GM18507 (cell line): Measurements from ENCODE around the gene CDK14.
"Not testable (repeated sequence)": the region's sequence is repeated elsewhere in the genome, so short reads cannot be mapped to it uniquely, and the experiment has no call there.

Source experiments
- DNase-seq: peaks from one replicate; pipeline ENCODE4 v3.0.0; 2011; ENCODE audit warnings: low read depth; ENCODE audit not compliant: insufficient read length; ENCODE audit errors: extremely low spot score
- FAIRE-seq: peaks from 2 replicates; lab custom pipeline; 2011; peaks lifted over from hg19 to GRCh38; lab: Jason Lieb, UNC

Gene CDK14

GRCh38 chr7:90736968-90737939, 141.1 kb downstream of the CDK14 start:
- DNase-seq (peak; percentile 28), FAIRE-seq (peak; percentile 98)

DNA sequence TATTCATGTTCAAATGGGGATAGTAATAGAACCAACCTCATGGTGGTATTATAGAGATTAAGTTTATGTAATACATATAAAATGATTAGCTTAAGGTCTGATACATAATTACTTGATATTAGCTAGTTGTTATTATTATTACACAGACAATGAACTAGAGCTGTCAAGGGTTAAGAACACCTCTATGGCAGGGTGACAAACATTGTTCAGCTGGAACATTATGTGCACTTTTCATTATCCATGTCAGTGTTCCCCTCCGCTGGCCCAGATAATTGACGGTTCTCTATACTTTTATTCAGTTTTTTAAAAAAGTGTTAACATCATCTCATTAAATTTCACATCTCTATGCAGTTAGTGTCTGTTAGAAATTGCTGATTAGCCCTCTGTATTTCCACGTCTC, 142.1 kb downstream of the CDK14 start:
- FAIRE-seq (peak; percentile 5), DNase-seq (no peak)

DNA sequence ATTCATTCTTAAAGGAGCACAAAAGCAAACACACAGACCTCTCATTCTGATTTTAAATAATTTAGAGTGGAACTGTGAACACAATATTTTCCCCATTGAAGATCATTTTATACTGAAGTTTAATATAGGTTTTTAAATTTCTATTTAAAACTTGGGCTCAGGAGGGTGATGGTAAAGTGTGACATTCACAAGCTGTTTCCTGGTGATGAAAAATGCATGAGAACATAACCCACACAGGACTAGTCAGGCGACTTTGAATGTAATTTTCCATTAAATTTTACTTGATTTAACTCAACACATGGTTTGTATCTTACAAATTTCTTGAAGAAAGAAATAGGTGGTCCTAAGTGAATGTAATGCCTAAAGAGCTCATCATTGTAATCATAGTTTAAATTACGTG, 143.6 kb downstream of the CDK14 start:
- FAIRE-seq = no peak

DNA sequence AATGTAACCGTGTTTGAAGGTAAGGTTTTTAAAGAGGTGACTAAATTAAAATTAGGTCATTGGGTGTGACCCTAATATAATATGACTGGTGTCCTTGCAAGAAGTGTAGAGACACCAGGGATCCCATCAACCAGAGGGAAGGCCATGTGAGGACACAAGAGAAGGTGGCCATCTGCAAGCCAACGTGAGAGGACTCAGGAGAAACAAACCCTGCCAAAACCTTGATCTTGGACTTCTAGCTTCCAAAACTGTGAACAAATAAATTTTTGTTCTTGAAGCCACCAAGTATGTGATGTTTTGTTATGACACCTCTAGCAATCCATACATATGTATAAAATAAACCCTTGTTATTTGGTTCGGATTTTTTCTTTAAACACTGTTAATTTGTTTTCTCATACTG, 144.3 kb downstream of the CDK14 start:
- FAIRE-seq (peak; percentile 47), DNase-seq (no peak)

More for the DNA sequence above, 143.6 kb downstream of the CDK14 start:
- no peak for DNase-seq

DNA sequence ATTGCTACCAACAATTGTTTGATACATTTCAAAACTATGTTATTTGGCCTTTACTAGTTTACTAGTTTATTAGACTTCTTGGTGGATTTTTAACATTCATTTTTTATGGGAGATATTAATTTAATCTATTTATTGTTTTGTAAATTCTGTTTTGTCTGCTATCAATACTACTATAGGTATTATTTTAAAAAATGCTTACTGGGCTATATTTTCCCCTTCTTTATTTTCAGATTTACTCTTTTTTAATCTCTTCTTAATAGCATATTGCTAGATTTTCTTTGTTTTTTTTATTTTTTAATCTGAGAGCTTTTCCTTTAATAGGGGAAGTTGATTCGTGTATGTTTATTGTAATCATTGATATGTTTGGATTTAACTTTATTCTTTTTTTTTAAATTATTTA, 147.5 kb downstream of the CDK14 start:
- DNase-seq (no peak), FAIRE-seq (no peak)

DNA sequence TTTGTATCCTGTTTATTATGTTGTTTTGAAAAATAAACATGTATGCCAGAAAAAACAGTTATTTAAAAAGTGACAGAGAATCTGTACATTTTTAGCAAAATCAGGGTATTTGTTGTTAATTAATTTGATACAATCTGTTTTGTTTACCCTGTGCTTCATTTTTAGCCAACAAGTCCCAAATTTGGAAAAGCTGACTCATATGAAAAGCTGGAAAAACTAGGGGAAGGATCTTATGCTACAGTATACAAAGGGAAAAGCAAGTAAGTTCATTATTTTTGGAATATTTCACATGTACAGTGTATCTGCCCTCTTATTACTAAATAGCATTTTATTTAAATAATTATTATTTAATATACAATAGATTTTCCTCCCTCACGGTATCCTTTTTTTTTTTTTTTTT, 151.4 kb downstream of the CDK14 start:
- DNase-seq = no peak
- no peak for FAIRE-seq

DNA sequence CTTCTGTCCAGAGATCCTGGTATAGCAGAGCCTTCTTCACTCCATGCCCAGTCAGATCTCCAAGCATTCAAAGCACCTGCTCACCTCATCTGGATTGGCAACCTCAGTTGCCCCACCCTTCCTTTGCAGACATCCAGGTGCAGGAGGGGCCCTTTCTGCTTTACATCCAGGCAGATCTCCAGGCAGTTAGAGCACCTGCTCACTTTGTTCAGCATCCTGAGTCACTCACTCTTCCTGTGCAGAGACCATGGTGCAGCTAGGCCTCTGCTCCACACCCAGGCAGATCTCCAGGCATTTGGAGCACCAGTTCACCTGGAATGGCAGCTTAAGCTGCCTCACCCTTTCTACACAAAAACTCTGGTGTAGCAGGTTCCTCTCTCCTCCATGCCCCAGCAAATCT, 153.1 kb downstream of the CDK14 start:
- FAIRE-seq (no peak), DNase-seq (no peak)

GRCh38 chr7:90749774-90750173, 153.7 kb downstream of the CDK14 start:
- FAIRE-seq (peak; percentile 70), DNase-seq (no peak)

DNA sequence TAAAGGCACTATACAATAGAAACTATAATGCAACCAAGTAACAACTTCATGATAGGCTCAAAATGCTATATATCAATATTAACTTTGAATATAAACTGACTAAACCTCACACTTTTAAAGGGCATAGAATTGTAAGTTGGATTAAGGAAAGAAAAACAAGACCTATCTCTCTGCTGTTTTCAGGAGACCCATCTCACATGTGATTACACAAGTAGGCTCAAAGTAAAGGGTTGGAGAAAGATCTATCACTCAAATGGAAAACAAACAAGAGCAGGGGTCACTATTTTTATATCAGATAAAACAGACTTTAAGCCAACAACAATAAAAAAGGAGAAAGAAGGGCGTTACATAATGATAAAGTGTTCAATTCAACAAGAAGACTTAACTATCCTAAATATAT, 155.5 kb downstream of the CDK14 start:
- no peak for DNase-seq
- FAIRE-seq = peak; percentile 51

GRCh38 chr7:90752051-90752450, 155.9 kb downstream of the CDK14 start:
- no peak for FAIRE-seq
- DNase-seq = no peak

GRCh38 chr7:90755041-90755440, 158.9 kb downstream of the CDK14 start:
- FAIRE-seq (no peak), DNase-seq (no peak)

DNA sequence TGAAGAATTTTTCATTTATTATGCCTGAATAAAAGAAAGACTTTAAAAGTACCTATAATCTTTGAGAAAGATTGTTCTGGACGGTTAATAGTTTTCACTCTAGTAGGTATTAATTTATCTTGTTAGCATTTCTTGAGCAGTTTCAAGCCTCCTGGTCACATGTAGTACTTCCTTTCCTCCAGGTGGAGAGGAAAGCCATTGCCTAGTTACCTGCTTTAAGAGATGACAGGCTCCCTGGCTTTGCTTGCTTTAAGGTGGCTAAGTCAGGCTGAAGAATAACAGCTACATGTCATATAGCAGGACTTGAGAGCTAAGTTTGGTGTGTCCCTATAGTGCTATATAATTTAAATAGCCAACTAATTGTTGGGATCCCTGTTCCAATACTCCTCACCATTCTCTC, 160.2 kb downstream of the CDK14 start:
- no peak for DNase-seq
- FAIRE-seq = no peak

GRCh38 chr7:90757565-90757950, 161.4 kb downstream of the CDK14 start:
- FAIRE-seq = peak; percentile 67
- not testable (repeated sequence) for DNase-seq

- no peak for DNase-seq
- FAIRE-seq = no peak
Measured at GRCh38 chr7:90758933-90759562, 162.9 kb downstream of the CDK14 start.

DNA sequence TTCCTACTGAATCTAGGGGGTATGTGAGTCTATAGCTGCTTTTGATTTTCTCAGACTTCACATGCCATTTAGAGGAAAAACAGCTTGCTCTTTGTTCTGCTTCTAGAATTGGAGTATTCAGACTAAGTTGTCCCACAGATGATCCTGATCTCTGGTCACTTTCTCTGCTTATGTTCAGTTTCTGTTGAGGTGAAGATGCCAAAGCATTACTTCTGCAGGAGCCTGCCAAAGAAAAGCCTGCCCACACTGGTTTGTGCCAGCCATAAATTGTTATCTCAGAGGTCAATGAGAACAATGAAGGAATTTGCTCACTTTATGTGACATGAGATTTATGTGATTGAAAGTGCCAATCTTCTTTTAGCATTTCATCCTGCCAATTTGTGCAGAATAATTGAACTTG, 163.6 kb downstream of the CDK14 start:
- FAIRE-seq = no peak

DNA sequence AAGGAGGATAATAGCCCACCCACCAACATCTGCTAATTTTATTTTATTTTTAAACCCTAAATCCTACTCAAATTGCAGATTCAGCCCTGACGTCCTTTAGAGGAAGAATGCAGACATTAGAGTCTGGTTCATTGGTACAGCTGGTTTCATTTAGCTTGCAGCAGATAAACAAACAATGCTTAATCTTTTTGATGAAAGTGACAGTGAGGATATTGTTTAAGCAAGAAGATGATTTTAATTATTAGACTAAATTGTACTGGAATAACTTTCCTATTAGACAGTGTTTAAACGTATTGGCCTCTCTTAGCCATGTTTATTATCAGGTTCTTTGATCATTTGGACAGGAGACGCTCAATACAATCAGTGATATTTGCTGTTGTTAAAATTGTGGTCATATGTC, 164.8 kb downstream of the CDK14 start:
- DNase-seq (no peak), FAIRE-seq (no peak)

More for the DNA sequence above, 163.6 kb downstream of the CDK14 start:
- DNase-seq = no peak

DNA sequence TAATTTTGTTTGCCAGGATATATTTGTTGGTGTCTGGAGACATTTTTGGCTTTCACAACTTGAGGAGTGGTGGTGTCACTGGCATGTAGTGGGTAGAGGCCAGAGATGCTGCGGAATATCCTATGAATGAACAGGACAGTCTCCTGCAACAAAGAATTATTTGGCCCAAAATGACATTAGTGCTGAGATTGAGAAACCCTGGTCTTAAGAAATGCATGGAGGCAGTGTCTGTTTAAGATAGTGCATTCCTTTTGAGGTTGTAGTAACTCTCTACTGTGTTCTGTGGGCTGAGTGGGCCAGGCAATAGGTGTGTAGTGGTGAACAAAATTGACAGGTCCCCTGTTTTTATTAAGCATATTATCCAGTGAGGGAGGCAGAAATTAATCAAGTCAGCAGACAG, 165.5 kb downstream of the CDK14 start:
- FAIRE-seq = no peak

GRCh38 chr7:90763108-90763507, 167.0 kb downstream of the CDK14 start:
- DNase-seq = no peak
- FAIRE-seq = no peak

More for the DNA sequence above, 165.5 kb downstream of the CDK14 start:
- DNase-seq = no peak

DNA sequence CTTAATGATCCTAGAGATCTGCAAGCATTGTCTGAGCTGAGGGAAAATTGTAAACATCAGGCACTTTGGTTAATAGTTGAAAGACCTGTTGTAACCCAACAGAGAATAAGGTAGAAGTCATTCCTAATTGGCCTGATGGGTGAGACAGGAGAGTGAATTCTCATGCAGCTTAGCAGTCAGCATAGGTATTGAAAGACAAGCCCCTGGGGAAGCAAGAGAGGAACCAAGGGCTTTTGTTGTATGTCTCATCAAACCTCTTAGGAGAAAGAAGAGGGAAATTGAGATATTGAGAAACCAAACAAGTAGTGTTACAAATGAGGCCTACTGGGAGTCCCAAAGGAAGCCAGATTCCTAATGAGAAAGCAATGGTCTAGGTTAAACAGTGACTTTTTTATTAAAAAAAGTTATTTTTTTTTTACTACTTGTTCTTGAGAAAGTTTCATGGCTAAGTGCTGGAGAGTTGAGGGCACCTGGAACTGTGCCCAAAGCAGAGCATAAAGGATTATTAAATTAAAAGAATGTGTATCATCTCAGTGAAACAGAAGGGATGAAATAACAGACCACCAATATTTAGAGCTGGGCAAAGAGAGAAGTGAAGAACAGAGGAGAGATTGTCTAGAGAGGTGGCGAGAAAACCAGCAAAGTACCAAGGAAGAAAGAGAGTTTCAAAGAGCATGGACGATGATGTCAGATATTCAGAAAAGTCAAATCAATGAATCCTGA, 168.9 kb downstream of the CDK14 start:
- DNase-seq (no peak), FAIRE-seq (no peak)
